Tibial nerve (tissue), 4 donors: ENCODE results near the gene IQUB.

Experiments
- EP300 ChIP-seq, 2 donors: sonication (generic); formaldehyde crosslinking; IDR thresholded peaks; one replicate each; pipeline ENCODE4 v1.6.1; 2017; ENCODE audit warnings: antibody characterized with exemption in 2 of 2, mild to moderate bottlenecking in 1 of 2
- TF ChIP-seq, protein P1 (sequence below), 5 experiments: fragments of 200-600 bp in 3 of 5; fragments of 450-650 bp in 2 of 5; sonication (generic) in 3 of 5; IDR thresholded peaks; one replicate each; pipeline ENCODE4 v1.5.1; 2016 to 2019; ENCODE audit warnings: antibody characterized with exemption in 5 of 5, mild to moderate bottlenecking in 3 of 5, moderate library complexity in 2 of 5

DNA sequence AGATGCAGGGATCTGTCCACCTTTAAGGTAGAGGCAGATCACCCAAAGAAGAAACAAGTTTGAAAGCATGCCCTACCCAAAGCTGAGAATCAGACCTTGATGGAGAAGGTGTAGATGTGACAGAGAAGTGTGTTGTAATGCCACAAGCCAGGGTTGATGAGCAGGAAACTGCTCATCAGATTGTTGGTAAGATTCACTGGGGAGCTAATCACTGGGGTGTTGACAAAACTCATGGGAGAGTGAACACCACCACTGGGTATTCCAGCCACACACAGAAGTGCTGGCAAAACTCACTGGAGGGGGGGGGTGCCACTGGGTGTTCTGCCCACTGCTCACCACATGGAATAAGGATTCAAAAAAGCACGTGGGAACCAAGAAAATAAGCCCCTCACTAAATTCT lies 95.2 kb downstream of the IQUB start:
- TF ChIP-seq, protein P1, sequence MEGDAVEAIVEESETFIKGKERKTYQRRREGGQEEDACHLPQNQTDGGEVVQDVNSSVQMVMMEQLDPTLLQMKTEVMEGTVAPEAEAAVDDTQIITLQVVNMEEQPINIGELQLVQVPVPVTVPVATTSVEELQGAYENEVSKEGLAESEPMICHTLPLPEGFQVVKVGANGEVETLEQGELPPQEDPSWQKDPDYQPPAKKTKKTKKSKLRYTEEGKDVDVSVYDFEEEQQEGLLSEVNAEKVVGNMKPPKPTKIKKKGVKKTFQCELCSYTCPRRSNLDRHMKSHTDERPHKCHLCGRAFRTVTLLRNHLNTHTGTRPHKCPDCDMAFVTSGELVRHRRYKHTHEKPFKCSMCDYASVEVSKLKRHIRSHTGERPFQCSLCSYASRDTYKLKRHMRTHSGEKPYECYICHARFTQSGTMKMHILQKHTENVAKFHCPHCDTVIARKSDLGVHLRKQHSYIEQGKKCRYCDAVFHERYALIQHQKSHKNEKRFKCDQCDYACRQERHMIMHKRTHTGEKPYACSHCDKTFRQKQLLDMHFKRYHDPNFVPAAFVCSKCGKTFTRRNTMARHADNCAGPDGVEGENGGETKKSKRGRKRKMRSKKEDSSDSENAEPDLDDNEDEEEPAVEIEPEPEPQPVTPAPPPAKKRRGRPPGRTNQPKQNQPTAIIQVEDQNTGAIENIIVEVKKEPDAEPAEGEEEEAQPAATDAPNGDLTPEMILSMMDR (IDR thresholded peaks at IDR 0.05) = no peak
- TF ChIP-seq EP300 (IDR thresholded peaks at IDR 0.05) = no peak
